Muscle layer of colon (tissue), 2 donors: ENCODE results near the gene RANBP1.

Experiments
- H3K27ac ChIP-seq: one replicate; pipeline ENCODE4 v1.7.0; 2013; ENCODE audit warnings: low read depth, mild to moderate bottlenecking, low read length, moderate library complexity
- H3K27me3 ChIP-seq, 2 donors: one replicate each; pipeline ENCODE4 v1.7.0; 2013; ENCODE audit warnings: low read length in 2 of 2, mild to moderate bottlenecking in 2 of 2; ENCODE audit not compliant: insufficient read depth in 2 of 2, control insufficient read depth in 1 of 2
- H3K36me3 ChIP-seq: one replicate; pipeline ENCODE4 v1.7.0; 2013; ENCODE audit warnings: mild to moderate bottlenecking, low read length; ENCODE audit not compliant: insufficient read depth
- H3K4me1 ChIP-seq: one replicate; pipeline ENCODE4 v1.7.0; 2013; ENCODE audit warnings: mild to moderate bottlenecking, low read length; ENCODE audit not compliant: insufficient read depth
- H3K4me3 ChIP-seq, 2 donors: one replicate each; pipeline ENCODE4 v1.7.0; 2013; ENCODE audit warnings: low read length in 2 of 2, low read depth in 1 of 2, mild to moderate bottlenecking in 1 of 2, moderate library complexity in 1 of 2
- H3K9ac ChIP-seq: one replicate; pipeline ENCODE4 v1.7.0; 2013; ENCODE audit warnings: low read length
- H3K9me3 ChIP-seq: one replicate; pipeline ENCODE4 v1.7.0; 2013; ENCODE audit warnings: mild to moderate bottlenecking, low read length
- donor health status: abdominal sarcoma.
- donor health status: Adenocarcinoma of cecum.

The RANBP1 gene

DNA sequence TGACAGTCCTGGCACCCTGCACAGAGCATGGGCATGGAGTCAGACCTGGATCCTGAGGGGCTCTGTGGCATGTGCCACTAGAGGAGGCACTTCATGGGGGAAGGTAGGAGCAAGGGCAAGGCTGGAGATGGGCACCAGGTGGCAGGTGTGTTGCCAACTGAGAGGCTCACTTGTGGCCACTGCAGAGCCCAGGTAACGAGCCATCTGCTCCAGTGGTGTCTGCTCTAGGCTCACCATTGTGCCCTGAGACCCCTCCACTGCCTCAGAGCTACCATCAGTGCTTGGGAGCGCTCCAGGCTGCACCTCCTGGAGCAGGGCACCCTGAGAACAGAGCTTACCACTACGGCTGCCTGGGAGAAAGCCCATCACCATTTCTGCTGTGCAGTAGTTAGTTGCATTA is 14.4 kb downstream of the RANBP1 start:
- peaks cover 28% of the 10 kb centered on the region for H3K4me1 ChIP-seq
- no peaks in the 10 kb centered on the region for H3K27me3 ChIP-seq
- peak overlapping the region; percentile 24 for H3K27ac ChIP-seq
- H3K9ac ChIP-seq, result no peak overlapping the region
- H3K9me3 ChIP-seq, result no peaks in the 10 kb centered on the region
- H3K36me3 ChIP-seq, result peaks cover 19% of the 10 kb centered on the region
- H3K4me3 ChIP-seq, result peak overlapping the region in 1 of 2 donors; percentile 18

DNA sequence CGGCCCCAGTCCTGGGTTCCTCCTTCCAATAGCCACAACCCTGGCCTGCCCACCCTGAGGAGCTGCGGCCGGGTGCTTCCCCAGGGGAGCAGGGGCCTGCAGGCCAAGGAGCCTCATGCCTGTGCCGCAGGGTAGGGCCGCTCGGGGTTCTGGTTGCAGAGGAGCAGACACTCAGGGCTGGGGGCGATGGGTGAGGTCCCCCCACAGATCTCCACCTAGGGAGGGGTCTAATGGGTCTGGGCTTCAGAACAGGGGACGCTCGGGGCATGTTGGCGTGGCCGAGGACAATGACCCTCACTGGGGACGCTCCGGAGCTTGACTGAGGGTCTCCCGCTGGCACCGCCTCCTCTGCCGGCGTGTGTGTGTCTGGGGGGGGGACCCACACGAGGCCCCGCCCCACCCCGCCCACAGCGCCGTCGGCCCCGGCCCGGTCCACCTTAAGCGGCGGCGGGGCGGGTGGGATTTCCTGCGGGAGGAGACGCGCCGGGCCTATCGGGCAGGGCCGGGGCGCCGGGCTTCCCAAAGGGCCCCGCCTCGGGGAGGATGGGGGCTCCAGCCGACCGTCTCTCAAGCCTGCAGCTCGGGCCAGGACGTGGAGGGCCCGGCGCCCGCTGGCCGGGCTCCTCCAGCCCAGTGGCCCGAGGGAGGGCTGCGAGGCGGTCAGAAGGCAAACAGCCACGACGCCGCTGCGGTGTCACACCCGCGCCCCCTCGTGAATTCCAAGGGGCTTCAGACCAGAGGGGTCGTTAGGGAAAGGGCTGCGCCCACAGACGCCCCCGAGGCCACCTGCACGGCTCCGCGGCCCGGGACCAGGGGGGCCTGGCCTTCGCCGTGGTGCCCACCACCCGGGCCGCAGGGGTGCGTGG is 15.1 kb downstream of the RANBP1 start:
- Histone ChIP-seq H3K9me3 (no peaks in the 10 kb centered on the region), H3K9ac (no peak overlapping the region), H3K27me3 (no peaks in the 10 kb centered on the region), H3K4me3 (peak overlapping the region; percentile 52 to 77), H3K36me3 (peaks cover 13% of the 10 kb centered on the region), H3K4me1 (peaks cover 33% of the 10 kb centered on the region), H3K27ac (peak overlapping the region; percentile 94)

DNA sequence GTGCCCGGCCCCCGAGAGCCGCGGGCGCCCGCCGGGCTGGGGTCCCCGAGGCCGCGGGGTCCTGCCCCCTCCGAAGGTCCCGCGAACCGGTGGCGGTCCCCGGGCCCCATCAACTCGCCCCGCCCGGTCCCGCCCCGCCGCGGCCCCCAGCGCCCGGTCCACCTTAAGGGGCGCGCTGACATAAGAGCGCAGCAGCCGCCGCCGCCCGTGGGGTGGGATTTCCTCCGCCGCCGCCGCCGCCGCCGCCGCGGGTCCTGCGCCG is 15.6 kb downstream of the RANBP1 start, which contains the start of gene ZDHHC8:
Gene ZDHHC8 (plus strand): TSS at position 208 of the 262 bp plus-strand sequence. CDS start 144 bp downstream, outside the sequence.
- no peaks in the 10 kb centered on the region for H3K27me3 ChIP-seq
- H3K27ac ChIP-seq, result peak within 1 kb of the TSS; percentile 94
- H3K36me3 ChIP-seq, result peaks cover 7% of the 10 kb centered on the region
- peak within 1 kb of the TSS; percentile 58 for H3K9ac ChIP-seq
- peaks cover 39% of the 10 kb centered on the region for H3K4me1 ChIP-seq
- peak within 1 kb of the TSS; percentile 61 to 77 for H3K4me3 ChIP-seq
- no peaks in the 10 kb centered on the region for H3K9me3 ChIP-seq

GRCh38 chr22:20131859-20132685 is 16.2 kb downstream of the RANBP1 start:
- Histone ChIP-seq H3K27me3 (no peaks in the 10 kb centered on the region), H3K27ac (peak overlapping the region; percentile 58), H3K4me1 (peaks cover 44% of the 10 kb centered on the region), H3K9me3 (no peaks in the 10 kb centered on the region), H3K36me3 (peaks cover 7% of the 10 kb centered on the region), H3K9ac (peak overlapping the region; percentile 58), H3K4me3 (peak overlapping the region; percentile 45 to 61)

GRCh38 chr22:20132686-20133246 is 16.9 kb downstream of the RANBP1 start:
- H3K4me1 ChIP-seq, result peaks cover 51% of the 10 kb centered on the region
- no peaks in the 10 kb centered on the region for H3K9me3 ChIP-seq
- H3K27ac ChIP-seq, result peak overlapping the region; percentile 58
- H3K27me3 ChIP-seq, result no peaks in the 10 kb centered on the region
- peak overlapping the region; percentile 58 for H3K9ac ChIP-seq
- H3K36me3 ChIP-seq, result peaks cover 1% of the 10 kb centered on the region
- peak overlapping the region; percentile 45 to 61 for H3K4me3 ChIP-seq

- peaks cover 60% of the 10 kb centered on the region for H3K4me1 ChIP-seq
- no peaks in the 10 kb centered on the region for H3K36me3 ChIP-seq
- no peak overlapping the region for H3K4me3 ChIP-seq
- no peaks in the 10 kb centered on the region for H3K27me3 ChIP-seq
- H3K9me3 ChIP-seq, result no peaks in the 10 kb centered on the region
- no peak overlapping the region for H3K27ac ChIP-seq
- no peak overlapping the region for H3K9ac ChIP-seq
These were observed 18.1 kb downstream of the RANBP1 start for GRCh38 chr22:20133930-20134549.

DNA sequence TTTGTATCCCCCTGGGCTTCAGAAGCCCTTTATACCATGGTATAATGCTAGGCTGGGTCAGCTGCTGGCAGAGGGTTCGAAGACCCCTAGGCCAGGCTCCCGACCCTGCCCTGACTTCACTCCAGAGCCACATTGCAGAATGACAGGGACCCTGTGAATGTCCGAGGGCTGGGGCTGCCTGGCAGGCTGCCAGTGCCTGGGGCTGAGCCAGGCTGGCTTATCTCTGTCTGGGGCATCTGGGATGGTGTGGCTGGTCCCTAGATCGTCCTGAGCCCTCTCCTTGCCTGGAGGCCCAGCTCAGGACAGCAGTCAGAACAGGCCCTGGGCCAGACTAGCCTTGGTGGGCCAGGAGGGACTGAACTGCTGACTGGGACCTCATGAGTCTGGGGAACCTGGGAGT is 19.4 kb downstream of the RANBP1 start:
- H3K4me1 ChIP-seq, result peaks cover 60% of the 10 kb centered on the region

GRCh38 chr22:20135806-20136602 is 20.1 kb downstream of the RANBP1 start:
- no peak overlapping the region for H3K9ac ChIP-seq
- no peak overlapping the region for H3K27ac ChIP-seq
- H3K9me3 ChIP-seq, result no peaks in the 10 kb centered on the region
- no peaks in the 10 kb centered on the region for H3K27me3 ChIP-seq
- no peaks in the 10 kb centered on the region for H3K36me3 ChIP-seq
- no peak overlapping the region for H3K4me3 ChIP-seq
- H3K4me1 ChIP-seq, result peaks cover 60% of the 10 kb centered on the region

More for the DNA sequence above, 19.4 kb downstream of the RANBP1 start:
- H3K27ac ChIP-seq, result no peak overlapping the region
- H3K27me3 ChIP-seq, result no peaks in the 10 kb centered on the region
- H3K36me3 ChIP-seq, result no peaks in the 10 kb centered on the region
- no peak overlapping the region for H3K4me3 ChIP-seq
- H3K9me3 ChIP-seq, result no peaks in the 10 kb centered on the region
- H3K9ac ChIP-seq, result no peak overlapping the region

DNA sequence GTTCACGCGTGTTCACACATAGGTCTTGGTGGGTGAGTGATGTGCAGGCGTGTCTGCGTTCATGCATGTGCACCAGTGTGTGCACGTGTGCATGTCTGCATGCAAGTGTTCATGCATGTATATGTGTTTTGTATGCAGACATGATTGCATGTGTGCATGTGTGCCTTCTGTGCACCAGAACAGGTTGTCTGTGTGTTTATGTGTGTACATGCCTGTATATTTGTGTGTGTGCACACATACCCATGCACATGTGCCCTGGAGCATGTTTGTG is 20.6 kb downstream of the RANBP1 start:
- no peaks in the 10 kb centered on the region for H3K36me3 ChIP-seq
- H3K27ac ChIP-seq, result no peak overlapping the region
- no peaks in the 10 kb centered on the region for H3K27me3 ChIP-seq
- H3K9ac ChIP-seq, result no peak overlapping the region
- no peaks in the 10 kb centered on the region for H3K9me3 ChIP-seq
- peaks cover 60% of the 10 kb centered on the region for H3K4me1 ChIP-seq
- H3K4me3 ChIP-seq, result no peak overlapping the region

DNA sequence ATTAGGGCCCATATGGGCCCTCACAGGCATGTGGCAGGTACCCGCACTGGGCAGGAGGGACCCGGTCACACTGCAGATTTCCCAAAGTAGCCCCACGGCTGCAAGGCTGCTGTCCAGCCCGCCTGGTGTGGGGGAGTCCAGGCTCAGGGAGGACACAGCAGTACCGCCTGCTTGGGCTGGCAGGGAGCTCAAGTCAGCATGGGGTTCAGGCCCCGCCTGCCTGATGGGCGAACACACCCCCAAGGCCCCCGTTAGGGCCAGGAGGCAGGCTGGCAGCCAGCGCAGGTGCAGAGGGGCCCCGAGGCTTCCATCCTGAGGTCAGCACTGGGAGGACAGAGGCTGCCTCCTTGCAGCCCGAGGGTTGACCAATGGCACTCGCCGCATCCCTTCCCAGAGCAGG is 21.2 kb downstream of the RANBP1 start:
- peaks cover 60% of the 10 kb centered on the region for H3K4me1 ChIP-seq
- no peaks in the 10 kb centered on the region for H3K9me3 ChIP-seq
- no peaks in the 10 kb centered on the region for H3K27me3 ChIP-seq
- no peak overlapping the region for H3K9ac ChIP-seq
- H3K27ac ChIP-seq, result no peak overlapping the region
- no peak overlapping the region for H3K4me3 ChIP-seq
- H3K36me3 ChIP-seq, result no peaks in the 10 kb centered on the region
